Measurements from ENCODE around the gene NCEH1. TPM values are rescaled to one million over a fixed set of nuclear protein-coding genes. Genes with fewer than 3 reads are reported as not detected.

Gene NCEH1
- total RNA-seq, 4 donors from 2014 or later: 4.5 to 9.3 (median 6.1) TPM

GRCh38 chr3:172659246-172660002 is 51.4 kb downstream of the NCEH1 start:
- no peak overlapping the region for H3K4me3 ChIP-seq
- no peaks in the 10 kb centered on the region for H3K36me3 ChIP-seq
- ATAC-seq: no peak
- H3K4me1 ChIP-seq: peaks cover 0 to 10% (median 0%) of the 10 kb centered on the region in 3 donors
- H3K27me3 ChIP-seq: no peaks in the 10 kb centered on the region
- H3K9me3 ChIP-seq: no peaks in the 10 kb centered on the region
- 10 to 63% methylated on average over 2 to 3 of the region's 3 CpGs for WGBS, 2 donors (ENCODE audit: low coverage in 1 of 2)
- no peak overlapping the region for H3K27ac ChIP-seq
- no peak for TF ChIP-seq CTCF (IDR thresholded peaks at IDR 0.05)
- no peak for TF ChIP-seq POLR2AphosphoS5 (IDR thresholded peaks at IDR 0.05)
- no peak for TF ChIP-seq POLR2A (IDR thresholded peaks at IDR 0.05)
- TF ChIP-seq EP300 (IDR thresholded peaks at IDR 0.05): no peak

GRCh38 chr3:172658344-172659245 is 52.3 kb downstream of the NCEH1 start:
- H3K27ac ChIP-seq: no peak overlapping the region

GRCh38 chr3:172656602-172657001 is 54.3 kb downstream of the NCEH1 start:
- H3K27me3 ChIP-seq: no peaks in the 10 kb centered on the region

More at GRCh38 chr3:172658344-172659245, 52.3 kb downstream of the NCEH1 start:
- Histone ChIP-seq H3K36me3 (no peaks in the 10 kb centered on the region), H3K4me1 (peaks cover 0 to 10% (median 0%) of the 10 kb centered on the region in 3 donors), H3K9me3 (no peaks in the 10 kb centered on the region), H3K4me3 (no peak overlapping the region), H3K27me3 (no peaks in the 10 kb centered on the region)
- ATAC-seq: no peak
- 63 to 65% methylated on average over 1 to 5 of the region's 6 CpGs for WGBS, 2 donors (ENCODE audit: low coverage in 1 of 2)
- TF ChIP-seq POLR2A (IDR thresholded peaks at IDR 0.05): no peak
- TF ChIP-seq CTCF (IDR thresholded peaks at IDR 0.05): no peak
- TF ChIP-seq POLR2AphosphoS5 (IDR thresholded peaks at IDR 0.05): no peak
- TF ChIP-seq EP300 (IDR thresholded peaks at IDR 0.05): no peak

GRCh38 chr3:172655388-172655787 is 55.5 kb downstream of the NCEH1 start:
- Histone ChIP-seq H3K9me3 (no peaks in the 10 kb centered on the region), H3K27me3 (no peaks in the 10 kb centered on the region), H3K36me3 (no peaks in the 10 kb centered on the region), H3K4me1 (peaks cover 0 to 10% (median 0%) of the 10 kb centered on the region in 3 donors), H3K4me3 (no peak overlapping the region), H3K27ac (no peak overlapping the region)
- TF ChIP-seq POLR2A (IDR thresholded peaks at IDR 0.05) (no peak), CTCF (IDR thresholded peaks at IDR 0.05) (no peak), POLR2AphosphoS5 (IDR thresholded peaks at IDR 0.05) (no peak), EP300 (IDR thresholded peaks at IDR 0.05) (no peak)
- ATAC-seq: no peak
- 94% methylated on average over 5 of the region's 5 CpGs for WGBS, 2 donors (ENCODE audit: low coverage in 1 of 2)

More at GRCh38 chr3:172656602-172657001, 54.3 kb downstream of the NCEH1 start:
- Histone ChIP-seq H3K36me3 (no peaks in the 10 kb centered on the region), H3K9me3 (no peaks in the 10 kb centered on the region), H3K4me1 (peaks cover 0 to 10% (median 0%) of the 10 kb centered on the region in 3 donors), H3K27ac (no peak overlapping the region), H3K4me3 (no peak overlapping the region)
- WGBS, 2 donors (ENCODE audit: low coverage in 1 of 2): 83 to 97% methylated on average over 7 to 8 of the region's 8 CpGs
- TF ChIP-seq EP300 (IDR thresholded peaks at IDR 0.05) (no peak), POLR2AphosphoS5 (IDR thresholded peaks at IDR 0.05) (no peak), POLR2A (IDR thresholded peaks at IDR 0.05) (no peak), CTCF (IDR thresholded peaks at IDR 0.05) (no peak)
- no peak for ATAC-seq
